Transverse colon (tissue), 4 donors: ENCODE measurements around the gene SEPTIN2. TPM values are rescaled to one million over a fixed set of nuclear protein-coding genes. Genes with fewer than 3 reads are reported as not detected.

Experiments used
- DNase-seq: peaks from one replicate; pipeline ENCODE4 v3.0.0-alpha.2; 2019
- H3K27ac ChIP-seq, 4 donors: fragments of 200-600 bp; sonication (generic); 2 replicates each; pipeline ENCODE4 v1.5.1; 2016 to 2018; ENCODE audit warnings: inconsistent platforms in 4 of 4
- H3K27me3 ChIP-seq: fragments of 200-600 bp; sonication (generic); 2 replicates; pipeline ENCODE4 v1.5.1; 2017; ENCODE audit warnings: inconsistent platforms
- H3K36me3 ChIP-seq, 4 donors: fragments of 200-600 bp; sonication (generic); 2 replicates each; pipeline ENCODE4 v1.5.1; 2017 to 2019; ENCODE audit warnings: inconsistent platforms in 4 of 4
- H3K4me1 ChIP-seq, 4 donors: fragments of 200-600 bp; sonication (generic); 2 replicates each; pipeline ENCODE4 v1.5.1; 2017 to 2020; ENCODE audit warnings: inconsistent platforms in 4 of 4
- H3K4me3 ChIP-seq, 4 donors: fragments of 200-600 bp; sonication (generic); 1 replicate in 1 of 4; 2 replicates in 3 of 4; pipeline versions ENCODE4 v1.5.1 to v1.6.1; 2017 to 2019; ENCODE audit warnings: inconsistent platforms in 4 of 4
- H3K9me3 ChIP-seq, 2 donors: fragments of 200-600 bp; sonication (generic); 2 replicates each; pipeline ENCODE4 v1.5.1; 2017 to 2019; ENCODE audit warnings: inconsistent platforms in 2 of 2
- CTCF ChIP-seq, 5 experiments: fragments of 200-600 bp in 3 of 5; fragments of 450-650 bp in 2 of 5; sonication (generic) in 3 of 5; IDR thresholded peaks; 1 replicate in 2 of 5; 2 replicates in 3 of 5; pipeline ENCODE4 v1.5.1; 2016 to 2017; ENCODE audit warnings: antibody characterized with exemption in 5 of 5, inconsistent platforms in 3 of 5, mild to moderate bottlenecking in 2 of 5, moderate library complexity in 1 of 5
- EP300 ChIP-seq: sonication (generic); formaldehyde crosslinking; IDR thresholded peaks from one replicate; pipeline ENCODE4 v1.6.1; 2017; ENCODE audit warnings: antibody characterized with exemption, low read depth
- POLR2A ChIP-seq: fragments of 450-650 bp; IDR thresholded peaks from one replicate; pipeline ENCODE4 v1.6.1; 2016; ENCODE audit warnings: antibody characterized with exemption, mild to moderate bottlenecking, moderate library complexity
- POLR2AphosphoS5 ChIP-seq, 3 donors: sonication (generic); formaldehyde crosslinking; IDR thresholded peaks; one replicate each; pipeline ENCODE4 v1.6.1; 2016; ENCODE audit warnings: antibody characterized with exemption in 3 of 3
- WGBS, 2 donors: methylation state at CpG; one replicate each; pipeline ENCODE4 v1.1.5; 2018; ENCODE audit warnings: low coverage in 1 of 2; 5-methylcytosine and 5-hydroxymethylcytosine counted together
- in situ Hi-C, 4 donors: fragments of 200-750 bp; cut with MboI; loops; one replicate each; pipeline versions ENCODE4 v1.15.0 to v1.15.1; 2017; ENCODE audit warnings: low sequenced_read_pairs in 3 of 4, low pct_ligation_motif_present in 1 of 4, low pct_unique_long_range_greater_than_20kb in 1 of 4
- intact Hi-C: fragments of 100-400 bp; cut with DNase I; formaldehyde crosslinking; loops from one replicate; pipeline ENCODE4 v1.15.1; 2023; ENCODE audit warnings: low total_unique reads
- total RNA-seq, 4 donors: library from RNA; depleted of rRNA; stranded (reverse); fragments of >200 nt; gene quantifications; one replicate each; pipeline ENCODE4 v1.1.0, GENCODE V29; 2016

Gene SEPTIN2
- total RNA-seq, 4 donors from 2014 or later, result 116 to 264 (median 180) TPM

- intact Hi-C loops, result no loop called here
Measured at GRCh38 chr2:241312082-241312481, 3.6 kb upstream of the SEPTIN2 start.

GRCh38 chr2:241313543-241314095, 2.1 kb upstream of the SEPTIN2 start:
- Histone ChIP-seq H3K4me3 (no peak overlapping the region), H3K4me1 (peaks cover 11 to 67% (median 26%) of the 10 kb centered on the region in 4 donors), H3K27ac (peak overlapping the region in 3 of 4 donors; percentile 97 to 99 (median 98)), H3K36me3 (peaks cover 0 to 3% (median 0%) of the 10 kb centered on the region in 4 donors), H3K27me3 (no peaks in the 10 kb centered on the region), H3K9me3 (no peaks in the 10 kb centered on the region)
- TF ChIP-seq POLR2AphosphoS5 (IDR thresholded peaks at IDR 0.05), result no peak
- no peak for TF ChIP-seq EP300
- no peak for TF ChIP-seq POLR2A
- no peak for TF ChIP-seq CTCF (IDR thresholded peaks at IDR 0.05)
- intact Hi-C loops (loop anchor here (2.0 kb wide), 1 partner anchor 41 kb away; no protein-coding TSS in a partner anchor), in situ Hi-C loops (no loop called here)
- no peak for DNase-seq
- WGBS, 2 donors, result 88 to 97% methylated on average over 8 of the region's 8 CpGs

More at GRCh38 chr2:241312082-241312481, 3.6 kb upstream of the SEPTIN2 start:
- DNase-seq, result no peak
- Histone ChIP-seq H3K4me1 (peaks cover 0 to 51% (median 12%) of the 10 kb centered on the region in 4 donors), H3K36me3 (peaks cover 0 to 3% (median 0%) of the 10 kb centered on the region in 4 donors), H3K9me3 (no peaks in the 10 kb centered on the region), H3K27me3 (no peaks in the 10 kb centered on the region), H3K27ac (no peak overlapping the region), H3K4me3 (no peak overlapping the region)
- 72 to 75% methylated on average over 4 of the region's 4 CpGs for WGBS, 2 donors
- TF ChIP-seq EP300 (no peak), POLR2AphosphoS5 (IDR thresholded peaks at IDR 0.05) (no peak), POLR2A (no peak), CTCF (IDR thresholded peaks at IDR 0.05) (no peak)
- in situ Hi-C loops, result no loop called here

DNA sequence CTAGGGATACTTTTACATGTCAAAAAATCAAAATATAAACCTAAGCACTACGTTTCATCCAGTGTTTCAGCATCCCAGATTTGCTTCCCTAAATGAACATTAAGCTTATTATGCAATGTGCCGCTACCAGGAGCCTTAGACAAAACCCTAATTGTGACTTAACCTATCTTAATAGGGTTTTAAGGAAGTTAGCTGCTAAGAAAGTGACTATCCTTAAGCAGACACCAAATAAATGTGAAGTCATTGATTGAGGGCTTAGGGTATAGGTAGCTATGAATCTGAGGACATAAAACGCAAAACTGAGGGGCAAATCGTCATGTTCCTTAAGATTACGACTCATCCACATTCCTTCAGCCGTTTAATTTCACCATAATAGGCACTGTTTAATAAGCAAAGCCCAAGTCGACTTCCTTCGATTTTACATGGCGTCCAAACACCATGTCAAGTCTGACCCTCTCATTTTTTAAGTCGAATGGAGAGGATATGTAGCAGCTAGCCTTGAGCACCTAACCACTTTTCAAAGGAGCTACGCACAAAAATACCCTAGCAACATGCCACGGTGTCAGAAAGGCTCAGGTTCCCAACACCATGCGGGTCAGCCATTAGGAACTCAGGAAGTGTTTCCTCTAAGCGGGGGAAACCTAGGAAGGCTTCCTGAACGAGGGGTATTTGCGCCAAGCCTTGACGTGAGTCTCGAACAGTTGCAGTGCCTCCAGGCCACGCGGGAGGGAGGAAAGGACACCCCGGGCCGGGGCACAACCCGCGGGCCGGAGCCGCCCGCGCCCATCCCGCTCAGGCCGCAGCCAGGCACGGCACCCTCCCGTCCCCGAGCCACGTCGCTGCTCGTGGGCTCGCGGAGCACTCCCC, 1.3 kb upstream of the SEPTIN2 start:
- Histone ChIP-seq H3K4me1 (peaks cover 16 to 72% (median 29%) of the 10 kb centered on the region in 4 donors), H3K36me3 (peaks cover 0 to 3% (median 0%) of the 10 kb centered on the region in 4 donors), H3K27ac (peak overlapping the region; percentile 96 to 99 (median 98)), H3K27me3 (no peaks in the 10 kb centered on the region), H3K9me3 (no peaks in the 10 kb centered on the region), H3K4me3 (peak overlapping the region; percentile 53 to 89 (median 74))
- in situ Hi-C loops (no loop called here), intact Hi-C loops (loop anchor here (2.0 kb wide), 1 partner anchor 42 kb away; no protein-coding TSS in a partner anchor)
- DNase-seq, result no peak
- WGBS, 2 donors, result 4 to 8% methylated on average over 10 to 36 of the region's 38 CpGs
- TF ChIP-seq POLR2A, result no peak
- TF ChIP-seq POLR2AphosphoS5 (IDR thresholded peaks at IDR 0.05), result no peak
- no peak for TF ChIP-seq CTCF (IDR thresholded peaks at IDR 0.05)
- TF ChIP-seq EP300, result no peak
